HepG2 (cell line): Measurements from ENCODE around the gene ISLR. TPM values are rescaled to one million over a fixed set of nuclear protein-coding genes. Genes with fewer than 3 reads are reported as not detected.

Experiments
- ATAC-seq: fragments of 200-7000 bp; cut with Tn5 transposase; 3 replicates; pipeline ENCODE4 v1.9.1; 2020; ENCODE audit warnings: mild to moderate bottlenecking, moderate library complexity
- BruUV-seq: library from RNA; stranded (reverse); fragments of 400-500 nt; replicated peaks from 2 replicates; lab custom pipeline; 2021; lab: Mats Ljungman, UMichigan
- CTCF ChIA-PET: fragments of 300-600 bp; formaldehyde crosslinking; extraction: SDS; loops from one replicate; lab custom pipeline; 2021; ENCODE audit warnings: low total read pairs, inconsistent platforms, low intra/inter-chr PET ratio; lab: Yijun Ruan, JAX
- POLR2A ChIA-PET: fragments of 350-600 bp; sonication (Branson Sonifier 250); formaldehyde crosslinking; loops from one replicate; lab custom pipeline; 2020; ENCODE audit warnings: antibody characterized with exemption, inconsistent platforms; lab: Yijun Ruan, JAX
- DNase-seq: peaks from one replicate; pipeline ENCODE4 v3.0.0-alpha.2; 2015; ENCODE audit warnings: low spot score
- FAIRE-seq: peaks from 3 replicates; lab custom pipeline; 2011; peaks lifted over from hg19 to GRCh38; lab: Jason Lieb, UNC
- H2AFZ ChIP-seq: one replicate; pipeline ENCODE4 v1.6.1; 2011; ENCODE audit warnings: low read length, inconsistent platforms
- H3K27ac ChIP-seq: fragments of 300-600 bp; 3 replicates; pipeline ENCODE4 v1.8.0; 2011; ENCODE audit warnings: mixed run types, mild to moderate bottlenecking, mixed read lengths, low read length, inconsistent platforms; ENCODE audit not compliant: insufficient read depth; ENCODE audit errors: extremely low read length
- H3K27me3 ChIP-seq, 2 experiments: fragments of 200-600 bp in 1 of 2; 2 replicates in 1 of 2; 3 replicates in 1 of 2; pipeline versions ENCODE4 v1.6.0 to v1.8.0; 2011; ENCODE audit warnings: low read length in 2 of 2, mild to moderate bottlenecking in 2 of 2, moderate library complexity in 2 of 2, inconsistent platforms in 1 of 2; ENCODE audit not compliant: insufficient read depth in 2 of 2, control insufficient read depth in 1 of 2
- H3K36me3 ChIP-seq, 2 experiments: fragments of 200-600 bp in 1 of 2; replicated peaks in 1 of 2; 2 replicates in 1 of 2; 3 replicates in 1 of 2; pipeline versions ENCODE4 v1.5.1 to v1.8.0; 2011; ENCODE audit warnings: low read length in 2 of 2, inconsistent platforms in 1 of 2; ENCODE audit not compliant: insufficient read depth in 2 of 2, control insufficient read depth in 1 of 2
- H3K4me1 ChIP-seq: 2 replicates; pipeline ENCODE4 v1.5.1; 2012; ENCODE audit warnings: low read length, inconsistent platforms; ENCODE audit not compliant: insufficient read depth
- H3K4me2 ChIP-seq: 2 replicates; pipeline ENCODE4 v1.6.0; 2011; ENCODE audit warnings: low read depth, low read length, inconsistent platforms
- H3K4me3 ChIP-seq, 3 experiments: fragments of 200-600 bp in 1 of 3; sonication (generic), shearing (Covaris generic) in 1 of 3; replicated peaks in 1 of 3; 2 replicates each; pipeline ENCODE4 v1.5.1; 2011 to 2016; ENCODE audit warnings: low read length in 3 of 3, inconsistent platforms in 2 of 3, low read depth in 2 of 3, mild to moderate bottlenecking in 2 of 3, control low read depth in 1 of 3, mixed read lengths in 1 of 3; ENCODE audit not compliant: insufficient read depth in 1 of 3
- H3K79me2 ChIP-seq: one replicate; pipeline ENCODE4 v1.6.1; 2011; ENCODE audit warnings: low read length, inconsistent platforms; ENCODE audit not compliant: insufficient read depth
- H3K9ac ChIP-seq: 2 replicates; pipeline ENCODE4 v1.6.0; 2011; ENCODE audit warnings: mild to moderate bottlenecking, low read depth, low read length, inconsistent platforms; ENCODE audit not compliant: insufficient read depth
- H3K9me3 ChIP-seq: 2 replicates; pipeline ENCODE4 v1.5.1; 2012; ENCODE audit warnings: mild to moderate bottlenecking, low read length
- H4K20me1 ChIP-seq: 2 replicates; pipeline ENCODE4 v1.6.0; 2011; ENCODE audit warnings: inconsistent platforms, mild to moderate bottlenecking, low read length, moderate library complexity; ENCODE audit not compliant: insufficient read depth
- ARNT2 ChIP-seq: sonication (generic); formaldehyde crosslinking; IDR thresholded peaks from 2 replicates; pipeline ENCODE4 v1.8.0; 2022; ENCODE audit warnings: mild to moderate bottlenecking, low read depth, missing genetic modification reagents, moderate library complexity
- ELF3 ChIP-seq: IDR thresholded peaks from 2 replicates; pipeline ENCODE4 v1.6.1; 2016; ENCODE audit warnings: missing genetic modification reagents, missing compliant biosample characterization
- GPN1 ChIP-seq: sonication (generic); formaldehyde crosslinking; IDR thresholded peaks from 2 replicates; pipeline ENCODE4 v1.5.1; 2020; ENCODE audit warnings: missing genetic modification reagents, borderline replicate concordance
- MAFK ChIP-seq, 2 experiments: IDR thresholded peaks in 1 of 2; conservative IDR thresholded peaks in 1 of 2; 2 replicates each; pipeline ENCODE4 v1.6.1; 2011; ENCODE audit warnings: improper control_type of control experiment in 2 of 2, low read length in 2 of 2
- REXO4 ChIP-seq: sonication (generic); formaldehyde crosslinking; IDR thresholded peaks from 2 replicates; pipeline ENCODE4 v1.8.0; 2022; ENCODE audit warnings: missing genetic modification reagents, mild to moderate bottlenecking, borderline replicate concordance
- SKI ChIP-seq: fragments of 450-650 bp; IDR thresholded peaks from one replicate; pipeline ENCODE4 v1.6.1; 2018; ENCODE audit warnings: mild to moderate bottlenecking; ENCODE audit not compliant: partially characterized antibody
- ZEB1 ChIP-seq: IDR thresholded peaks from 2 replicates; pipeline ENCODE4 v1.6.1; 2012; ENCODE audit warnings: mild to moderate bottlenecking, low read depth, inconsistent platforms; ENCODE audit not compliant: insufficient replicate concordance
- ZNF510 ChIP-seq: sonication (generic); formaldehyde crosslinking; IDR thresholded peaks from 2 replicates; pipeline ENCODE4 v1.4.0; 2020; ENCODE audit warnings: low read depth, mild to moderate bottlenecking, missing genetic modification reagents
- ZNF619 ChIP-seq: sonication (generic); formaldehyde crosslinking; IDR thresholded peaks from 2 replicates; pipeline ENCODE4 v1.4.0; 2020; ENCODE audit warnings: mild to moderate bottlenecking, missing genetic modification reagents
- ZNF629 ChIP-seq: sonication (generic); formaldehyde crosslinking; conservative IDR thresholded peaks from 2 replicates; pipeline ENCODE4 v1.5.0; 2020; ENCODE audit warnings: missing genetic modification reagents
- WGBS: methylation state at CpG from one replicate; pipeline ENCODE4 v1.1.6; 2017; ENCODE audit warnings: low lambda C conversion rate; 5-methylcytosine and 5-hydroxymethylcytosine counted together
- in situ Hi-C: cut with HindIII; loops from 2 replicates; pipeline ENCODE4 v1.10.0; 2017; ENCODE audit warnings: low pct_unique_long_range_greater_than_20kb; ENCODE audit not compliant: extremely low pct_ligation_motif_present
- intact Hi-C: fragments of 100-400 bp; cut with micrococcal nuclease; formaldehyde crosslinking; loops from one replicate; pipeline ENCODE4 v1.10.0; 2022; ENCODE audit not compliant: unreplicated experiment
- polyA plus RNA-seq, 8 experiments: library from polyadenylated mRNA; depleted of rRNA in 3 of 8; stranded (reverse) in 7 of 8; unstranded in 1 of 8; fragments of >200 nt; fragmentation: Illumina TruSeq in 4 of 8; extraction: Trizol in 4 of 8; gene quantifications; 2 replicates each; pipeline versions ENCODE4 v1.2.1 to v1.2.3, GENCODE V29; 2011 to 2016; ENCODE audit warnings: low read depth in 4 of 8, missing spikeins in 1 of 8, mixed read lengths in 1 of 8; ENCODE audit not compliant: insufficient read depth in 1 of 8
- total RNA-seq, 5 experiments: library from RNA; depleted of rRNA; stranded (reverse); fragments of >200 nt; fragmentation: Illumina TruSeq; extraction: Trizol; gene quantifications; 2 replicates each; pipeline ENCODE4 v1.2.3, GENCODE V29; 2016; ENCODE audit warnings: low read depth in 1 of 5
- TF ChIP-seq, protein P1 (sequence below): sonication (generic); formaldehyde crosslinking; IDR thresholded peaks from 2 replicates; pipeline ENCODE4 v1.9.0; 2021; ENCODE audit warnings: missing genetic modification reagents, borderline replicate concordance
- TF ChIP-seq, protein P2 (sequence below): sonication (generic); formaldehyde crosslinking; IDR thresholded peaks from 2 replicates; pipeline ENCODE4 v1.8.0; 2022; ENCODE audit warnings: low read depth, missing genetic modification reagents
- TF ChIP-seq, protein P3 (sequence below): sonication (generic); formaldehyde crosslinking; IDR thresholded peaks from 2 replicates; pipeline ENCODE4 v1.5.0; 2020; ENCODE audit warnings: missing genetic modification reagents, mild to moderate bottlenecking, borderline replicate concordance
- TF ChIP-seq, protein P4 (sequence below): sonication (generic); formaldehyde crosslinking; IDR thresholded peaks from 2 replicates; pipeline ENCODE4 v1.8.1; 2023; ENCODE audit warnings: mild to moderate bottlenecking, missing genetic modification reagents
- TF ChIP-seq, protein P5 (sequence below): sonication (generic); formaldehyde crosslinking; IDR thresholded peaks from 2 replicates; pipeline ENCODE4 v1.8.1; 2023; ENCODE audit warnings: mild to moderate bottlenecking, missing genetic modification reagents

ISLR gene
- total and polyA plus RNA-seq, 2 of the 13 experiments (the other 11 are each of a cell fraction or from before 2014, with no cell fraction given), result not detected

DNA sequence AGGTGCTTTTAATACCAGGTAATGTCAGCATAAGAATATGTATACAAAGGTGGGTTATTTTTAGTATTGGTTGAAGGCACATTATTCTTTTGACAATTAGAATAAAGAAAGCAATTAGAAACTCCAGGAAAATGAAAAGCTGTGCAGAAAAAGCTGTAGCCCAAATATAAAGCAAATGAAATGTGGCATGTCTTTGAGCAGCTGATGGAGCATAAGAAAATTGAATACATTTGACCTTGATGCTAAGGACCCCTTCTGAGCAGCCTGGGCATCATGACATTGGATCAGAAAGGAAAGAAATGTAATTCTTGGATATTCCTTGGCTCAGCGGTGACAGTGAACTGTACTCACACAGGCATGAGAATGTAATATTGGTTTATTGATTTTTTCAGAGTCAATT is 8.0 kb upstream of the ISLR start:
- no peak overlapping the region for H3K27ac ChIP-seq
- H2AFZ ChIP-seq, result no peak overlapping the region
- peaks cover 4 to 9% of the 10 kb centered on the region in 2 experiments; a peak in 2 of 5 replicates for H3K27me3 ChIP-seq
- in situ Hi-C loops (no loop called here), intact Hi-C loops (no loop called here)
- no peaks in the 10 kb centered on the region for H3K79me2 ChIP-seq
- H3K4me2 ChIP-seq, result no peak overlapping the region
- TF ChIP-seq REXO4 (CRISPR knock-in tag) (no peak), GPN1 (no peak), ARNT2 (CRISPR knock-in tag) (no peak), ZNF629 (CRISPR knock-in tag) (no peak), ELF3 (CRISPR knock-in tag) (no peak), ZEB1 (no peak), MAFK (conservative IDR thresholded peaks at IDR 0.05 in 1 of 2, IDR thresholded peaks at IDR 0.05 in 1 of 2; ENCODE audit: low read length in 2 of 2) (no peak), ZNF619 (CRISPR knock-in tag) (no peak), SKI (no peak), ZNF510 (no peak)
- TF ChIP-seq, protein P1, sequence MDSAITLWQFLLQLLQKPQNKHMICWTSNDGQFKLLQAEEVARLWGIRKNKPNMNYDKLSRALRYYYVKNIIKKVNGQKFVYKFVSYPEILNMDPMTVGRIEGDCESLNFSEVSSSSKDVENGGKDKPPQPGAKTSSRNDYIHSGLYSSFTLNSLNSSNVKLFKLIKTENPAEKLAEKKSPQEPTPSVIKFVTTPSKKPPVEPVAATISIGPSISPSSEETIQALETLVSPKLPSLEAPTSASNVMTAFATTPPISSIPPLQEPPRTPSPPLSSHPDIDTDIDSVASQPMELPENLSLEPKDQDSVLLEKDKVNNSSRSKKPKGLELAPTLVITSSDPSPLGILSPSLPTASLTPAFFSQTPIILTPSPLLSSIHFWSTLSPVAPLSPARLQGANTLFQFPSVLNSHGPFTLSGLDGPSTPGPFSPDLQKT (CRISPR knock-in tag), result no peak
- TF ChIP-seq, protein P2, sequence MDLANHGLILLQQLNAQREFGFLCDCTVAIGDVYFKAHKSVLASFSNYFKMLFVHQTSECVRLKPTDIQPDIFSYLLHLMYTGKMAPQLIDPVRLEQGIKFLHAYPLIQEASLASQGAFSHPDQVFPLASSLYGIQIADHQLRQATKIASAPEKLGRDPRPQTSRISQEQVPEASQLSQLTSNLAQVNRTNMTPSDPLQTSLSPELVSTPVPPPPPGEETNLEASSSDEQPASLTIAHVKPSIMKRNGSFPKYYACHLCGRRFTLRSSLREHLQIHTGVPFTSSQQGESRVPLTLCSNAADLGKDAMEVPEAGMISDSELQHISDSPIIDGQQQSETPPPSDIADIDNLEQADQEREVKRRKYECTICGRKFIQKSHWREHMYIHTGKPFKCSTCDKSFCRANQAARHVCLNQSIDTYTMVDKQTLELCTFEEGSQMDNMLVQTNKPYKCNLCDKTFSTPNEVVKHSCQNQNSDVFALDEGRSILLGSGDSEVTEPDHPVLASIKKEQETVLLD (CRISPR knock-in tag), result no peak
- TF ChIP-seq, protein P3, sequence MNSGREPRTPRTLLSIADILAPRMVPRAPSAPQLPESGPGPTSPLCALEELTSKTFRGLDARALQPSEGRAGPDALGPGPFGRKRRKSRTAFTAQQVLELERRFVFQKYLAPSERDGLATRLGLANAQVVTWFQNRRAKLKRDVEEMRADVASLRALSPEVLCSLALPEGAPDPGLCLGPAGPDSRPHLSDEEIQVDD (CRISPR knock-in tag), result no peak
- TF ChIP-seq, protein P4, sequence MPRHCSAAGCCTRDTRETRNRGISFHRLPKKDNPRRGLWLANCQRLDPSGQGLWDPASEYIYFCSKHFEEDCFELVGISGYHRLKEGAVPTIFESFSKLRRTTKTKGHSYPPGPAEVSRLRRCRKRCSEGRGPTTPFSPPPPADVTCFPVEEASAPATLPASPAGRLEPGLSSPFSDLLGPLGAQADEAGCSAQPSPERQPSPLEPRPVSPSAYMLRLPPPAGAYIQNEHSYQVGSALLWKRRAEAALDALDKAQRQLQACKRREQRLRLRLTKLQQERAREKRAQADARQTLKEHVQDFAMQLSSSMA (CRISPR knock-in tag), result no peak
- TF ChIP-seq, protein P5, sequence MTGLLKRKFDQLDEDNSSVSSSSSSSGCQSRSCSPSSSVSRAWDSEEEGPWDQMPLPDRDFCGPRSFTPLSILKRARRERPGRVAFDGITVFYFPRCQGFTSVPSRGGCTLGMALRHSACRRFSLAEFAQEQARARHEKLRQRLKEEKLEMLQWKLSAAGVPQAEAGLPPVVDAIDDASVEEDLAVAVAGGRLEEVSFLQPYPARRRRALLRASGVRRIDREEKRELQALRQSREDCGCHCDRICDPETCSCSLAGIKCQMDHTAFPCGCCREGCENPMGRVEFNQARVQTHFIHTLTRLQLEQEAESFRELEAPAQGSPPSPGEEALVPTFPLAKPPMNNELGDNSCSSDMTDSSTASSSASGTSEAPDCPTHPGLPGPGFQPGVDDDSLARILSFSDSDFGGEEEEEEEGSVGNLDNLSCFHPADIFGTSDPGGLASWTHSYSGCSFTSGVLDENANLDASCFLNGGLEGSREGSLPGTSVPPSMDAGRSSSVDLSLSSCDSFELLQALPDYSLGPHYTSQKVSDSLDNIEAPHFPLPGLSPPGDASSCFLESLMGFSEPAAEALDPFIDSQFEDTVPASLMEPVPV (CRISPR knock-in tag), result no peak
- ChIA-PET POLR2A (no interaction called here), CTCF (no interaction called here)
- ATAC-seq, result no peak
- no peaks in the 10 kb centered on the region for H3K4me1 ChIP-seq
- no peak for DNase-seq
- no peak overlapping the region for H3K4me3 ChIP-seq
- H4K20me1 ChIP-seq, result no peaks in the 10 kb centered on the region
- H3K36me3 ChIP-seq, result no peaks in the 10 kb centered on the region
- H3K9ac ChIP-seq, result no peak overlapping the region
- FAIRE-seq, result no peak
- no TSS peak for BruUV-seq
- H3K9me3 ChIP-seq, result no peaks in the 10 kb centered on the region
- WGBS, result 100% methylated on average over 1 of the region's 1 CpG
